Type B pancreatic cell (in vitro differentiated cells): ENCODE measurements around the gene MYO18A. TPM values are rescaled to one million over a fixed set of nuclear protein-coding genes. Genes with fewer than 3 reads are reported as not detected.

ENCODE experiments used
- DNase-seq: peaks from one replicate; pipeline ENCODE4 v3.0.0; 2021; ENCODE audit warnings: mixed read lengths; ENCODE audit not compliant: unreplicated experiment; ENCODE audit errors: extremely low spot score
- H3K27ac Mint-ChIP-seq: 2 replicates; pipeline ENCODE4 v1.8.0; 2021; ENCODE audit warnings: mild to moderate bottlenecking, mixed read lengths
- H3K27me3 Mint-ChIP-seq: 2 replicates; pipeline ENCODE4 v1.8.0; 2021; ENCODE audit warnings: mixed read lengths
- H3K36me3 Mint-ChIP-seq: 2 replicates; pipeline ENCODE4 v1.8.0; 2021; ENCODE audit warnings: mixed read lengths
- H3K4me1 Mint-ChIP-seq: one replicate; pipeline ENCODE4 v1.8.0; 2021; ENCODE audit warnings: mixed read lengths; ENCODE audit not compliant: unreplicated experiment
- H3K4me3 Mint-ChIP-seq: 2 replicates; pipeline ENCODE4 v1.8.0; 2021; ENCODE audit warnings: mild to moderate bottlenecking, mixed read lengths
- H3K9me3 Mint-ChIP-seq: 2 replicates; pipeline ENCODE4 v1.8.0; 2021; ENCODE audit warnings: mixed read lengths
- total RNA-seq: library from RNA; stranded (reverse); gene quantifications from 2 replicates; pipeline ENCODE4 v1.2.1, GENCODE V29; 2021; ENCODE audit warnings: low replicate concordance
- TF ChIP-seq, protein P1 (sequence below): fragments of 200-600 bp; sonication (generic); conservative IDR thresholded peaks from 2 replicates; pipeline ENCODE4 v1.5.0; 2021; ENCODE audit warnings: antibody characterized with exemption, mild to moderate bottlenecking

Gene MYO18A
- total RNA-seq, 1 donor from 2014 or later: 46.6 TPM

- TF ChIP-seq, protein P1, sequence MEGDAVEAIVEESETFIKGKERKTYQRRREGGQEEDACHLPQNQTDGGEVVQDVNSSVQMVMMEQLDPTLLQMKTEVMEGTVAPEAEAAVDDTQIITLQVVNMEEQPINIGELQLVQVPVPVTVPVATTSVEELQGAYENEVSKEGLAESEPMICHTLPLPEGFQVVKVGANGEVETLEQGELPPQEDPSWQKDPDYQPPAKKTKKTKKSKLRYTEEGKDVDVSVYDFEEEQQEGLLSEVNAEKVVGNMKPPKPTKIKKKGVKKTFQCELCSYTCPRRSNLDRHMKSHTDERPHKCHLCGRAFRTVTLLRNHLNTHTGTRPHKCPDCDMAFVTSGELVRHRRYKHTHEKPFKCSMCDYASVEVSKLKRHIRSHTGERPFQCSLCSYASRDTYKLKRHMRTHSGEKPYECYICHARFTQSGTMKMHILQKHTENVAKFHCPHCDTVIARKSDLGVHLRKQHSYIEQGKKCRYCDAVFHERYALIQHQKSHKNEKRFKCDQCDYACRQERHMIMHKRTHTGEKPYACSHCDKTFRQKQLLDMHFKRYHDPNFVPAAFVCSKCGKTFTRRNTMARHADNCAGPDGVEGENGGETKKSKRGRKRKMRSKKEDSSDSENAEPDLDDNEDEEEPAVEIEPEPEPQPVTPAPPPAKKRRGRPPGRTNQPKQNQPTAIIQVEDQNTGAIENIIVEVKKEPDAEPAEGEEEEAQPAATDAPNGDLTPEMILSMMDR: no peak
- H3K9me3 Mint-ChIP-seq: peaks cover 11% of the 10 kb centered on the region
- no peak overlapping the region for H3K4me3 Mint-ChIP-seq
- H3K27me3 Mint-ChIP-seq: peaks cover 33% of the 10 kb centered on the region
- H3K27ac Mint-ChIP-seq: no peak overlapping the region
- H3K4me1 Mint-ChIP-seq: peaks cover 16% of the 10 kb centered on the region
- no peaks in the 10 kb centered on the region for H3K36me3 Mint-ChIP-seq
- DNase-seq: no peak
Observed at GRCh38 chr17:29037739-29038084, 142.5 kb downstream of the MYO18A start.

DNA sequence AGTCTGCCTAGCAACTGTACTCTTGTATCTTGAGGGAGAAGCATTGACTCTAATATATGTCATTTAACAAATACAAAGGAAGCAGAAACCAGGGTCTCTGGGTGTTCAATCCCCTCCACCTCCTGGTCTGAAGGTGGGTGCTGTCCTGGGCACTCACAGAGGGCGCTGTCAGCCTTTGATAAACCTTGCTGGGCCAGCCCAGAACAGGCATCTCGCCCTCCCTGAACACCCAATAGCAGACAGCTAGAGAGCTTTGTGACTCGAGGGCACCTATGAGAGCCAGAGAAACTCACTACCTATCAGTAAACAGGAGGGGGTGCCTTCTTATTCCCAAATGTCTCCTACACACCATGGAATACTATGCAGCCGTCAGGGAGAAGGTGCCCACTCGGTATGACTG lies 143.6 kb downstream of the MYO18A start:
- Mint-ChIP-seq H3K27me3 (peaks cover 39% of the 10 kb centered on the region), H3K27ac (no peak overlapping the region), H3K36me3 (no peaks in the 10 kb centered on the region)

DNA sequence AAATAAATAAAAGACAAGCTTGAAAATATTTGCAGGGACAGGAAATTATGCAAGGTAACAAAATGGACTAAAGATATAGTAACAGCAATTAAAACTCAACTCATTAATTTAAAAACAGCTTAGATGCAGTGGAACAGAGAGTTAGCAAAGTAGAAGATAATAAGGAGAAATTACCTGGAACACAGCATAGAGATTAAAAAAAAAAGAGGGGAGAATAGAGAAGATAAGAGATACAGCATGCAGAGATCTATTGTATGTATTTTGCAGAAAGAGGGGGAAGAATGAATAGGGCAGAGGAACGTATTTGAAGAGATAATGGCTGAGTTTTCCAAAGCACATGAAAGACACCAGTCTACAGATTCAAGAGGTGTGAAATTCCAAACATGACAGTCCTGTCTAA lies 145.7 kb downstream of the MYO18A start:
- H3K4me3 Mint-ChIP-seq: no peak overlapping the region
- H3K9me3 Mint-ChIP-seq: peaks cover 11% of the 10 kb centered on the region
- DNase-seq: no peak
- H3K27me3 Mint-ChIP-seq: peaks cover 53% of the 10 kb centered on the region
- no peak overlapping the region for H3K27ac Mint-ChIP-seq
- no peaks in the 10 kb centered on the region for H3K36me3 Mint-ChIP-seq
- H3K4me1 Mint-ChIP-seq: peaks cover 14% of the 10 kb centered on the region
- TF ChIP-seq, protein P1: no peak

More for the DNA sequence above, 143.6 kb downstream of the MYO18A start:
- TF ChIP-seq, protein P1: no peak
- H3K9me3 Mint-ChIP-seq: peaks cover 11% of the 10 kb centered on the region
- H3K4me1 Mint-ChIP-seq: peaks cover 12% of the 10 kb centered on the region
- H3K4me3 Mint-ChIP-seq: no peak overlapping the region
- DNase-seq: no peak

- no peak overlapping the region for H3K4me3 Mint-ChIP-seq
- TF ChIP-seq, protein P1: no peak
- H3K4me1 Mint-ChIP-seq: peaks cover 19% of the 10 kb centered on the region
- peaks cover 11% of the 10 kb centered on the region for H3K9me3 Mint-ChIP-seq
- no peak overlapping the region for H3K27ac Mint-ChIP-seq
- H3K36me3 Mint-ChIP-seq: no peaks in the 10 kb centered on the region
- peaks cover 67% of the 10 kb centered on the region for H3K27me3 Mint-ChIP-seq
- no peak for DNase-seq
Observed at GRCh38 chr17:29032857-29033197, 147.4 kb downstream of the MYO18A start.

- TF ChIP-seq, protein P1: no peak
- Mint-ChIP-seq H3K27ac (no peak overlapping the region), H3K9me3 (peaks cover 11% of the 10 kb centered on the region), H3K4me3 (no peak overlapping the region), H3K36me3 (no peaks in the 10 kb centered on the region), H3K4me1 (peaks cover 21% of the 10 kb centered on the region), H3K27me3 (peaks cover 72% of the 10 kb centered on the region)
- DNase-seq: no peak
Observed at GRCh38 chr17:29032013-29032856, 148.0 kb downstream of the MYO18A start.
